ENCODE data around the gene ECM1. TPM values are rescaled to one million over a fixed set of nuclear protein-coding genes. Genes with fewer than 3 reads are reported as not detected.
A peak's percentile ranks its signal among the peaks of the same experiment; 100 is the strongest.

Gene ECM1
- total RNA-seq, 1 experiment from 2014 or later = 1.7 TPM

- intact Hi-C loops (cut with micrococcal nuclease) = loop anchor here (5.0 kb wide), 1 partner anchor 429 kb away; the partner anchor contains the start of gene ANXA9
- H3K27ac Mint-ChIP-seq (ENCODE audit: low read depth, unreplicated experiment) = peak overlapping the region; percentile 81
- no peak overlapping the region for H3K4me3 Mint-ChIP-seq (ENCODE audit: unreplicated experiment)
- H3K9me3 Mint-ChIP-seq (ENCODE audit: unreplicated experiment) = no peaks in the 10 kb centered on the region
- no peak for TF ChIP-seq CTCF (IDR thresholded peaks at IDR 0.05; ENCODE audit: unreplicated experiment)
- H3K27me3 Mint-ChIP-seq (ENCODE audit: insufficient read depth, unreplicated experiment) = no peaks in the 10 kb centered on the region
- CTCF ChIA-PET = interaction anchor here (0.6 to 5.9 kb wide), 4 partner anchors 8 to 370 kb away, joined by 3 to 77 read pairs (median 4); no protein-coding TSS in a partner anchor
- DNase-seq (ENCODE audit: unreplicated experiment) = no peak
- peaks cover 33% of the 10 kb centered on the region for H3K4me1 Mint-ChIP-seq (ENCODE audit: insufficient read depth, unreplicated experiment)
- no TSS peak for BruUV-seq (replicated peaks)
- H3K36me3 Mint-ChIP-seq (ENCODE audit: insufficient read depth, unreplicated experiment) = peaks cover 62% of the 10 kb centered on the region
- POLR2A ChIA-PET = interaction anchor here (1.0 to 27.7 kb wide), 5 partner anchors 18 to 109 kb away, joined by 4 to 1801 read pairs (median 5); partner anchors contain the start of genes ENSA, FALEC, MCL1 and TARS2
Observed at GRCh38 chr1:150552911-150553289, 45.0 kb downstream of the ECM1 start.

GRCh38 chr1:150553392-150554085 lies 45.6 kb downstream of the ECM1 start:
- H3K4me1 Mint-ChIP-seq (ENCODE audit: insufficient read depth, unreplicated experiment) = peaks cover 33% of the 10 kb centered on the region
- no peak for DNase-seq (ENCODE audit: unreplicated experiment)
- no peaks in the 10 kb centered on the region for H3K9me3 Mint-ChIP-seq (ENCODE audit: unreplicated experiment)
- peaks cover 56% of the 10 kb centered on the region for H3K36me3 Mint-ChIP-seq (ENCODE audit: insufficient read depth, unreplicated experiment)
- no peak overlapping the region for H3K4me3 Mint-ChIP-seq (ENCODE audit: unreplicated experiment)
- CTCF ChIA-PET = interaction anchor here (0.6 to 1.7 kb wide), 5 partner anchors 66 to 426 kb away, joined by 3 to 4 read pairs (median 4); no protein-coding TSS in a partner anchor
- H3K27me3 Mint-ChIP-seq (ENCODE audit: insufficient read depth, unreplicated experiment) = no peaks in the 10 kb centered on the region
- TF ChIP-seq CTCF (IDR thresholded peaks at IDR 0.05; ENCODE audit: unreplicated experiment) = no peak
- intact Hi-C loops (cut with micrococcal nuclease) = loop anchor here (5.0 kb wide), 1 partner anchor 429 kb away; the partner anchor contains the start of gene ANXA9
- BruUV-seq (replicated peaks) = no TSS peak
- POLR2A ChIA-PET = interaction anchor here (0.7 to 27.7 kb wide), 2 partner anchors 17 to 260 kb away, joined by 5 to 1801 read pairs; partner anchors contain the start of gene MCL1
- peak overlapping the region; percentile 81 for H3K27ac Mint-ChIP-seq (ENCODE audit: low read depth, unreplicated experiment)

- intact Hi-C loops (cut with micrococcal nuclease) = loop anchor here (5.0 kb wide), 1 partner anchor 428 kb away; the partner anchor contains the start of gene ANXA9
- no peak for TF ChIP-seq CTCF (IDR thresholded peaks at IDR 0.05; ENCODE audit: unreplicated experiment)
- Mint-ChIP-seq H3K27me3 (ENCODE audit: insufficient read depth, unreplicated experiment) (no peaks in the 10 kb centered on the region), H3K9me3 (ENCODE audit: unreplicated experiment) (no peaks in the 10 kb centered on the region), H3K27ac (ENCODE audit: low read depth, unreplicated experiment) (no peak overlapping the region), H3K4me1 (ENCODE audit: insufficient read depth, unreplicated experiment) (peaks cover 33% of the 10 kb centered on the region), H3K4me3 (ENCODE audit: unreplicated experiment) (no peak overlapping the region), H3K36me3 (ENCODE audit: insufficient read depth, unreplicated experiment) (peaks cover 53% of the 10 kb centered on the region)
- CTCF ChIA-PET = interaction anchor here (0.6 to 1.2 kb wide), 4 partner anchors 65 to 441 kb away, joined by 3 to 4 read pairs (median 3); no protein-coding TSS in a partner anchor
- BruUV-seq (replicated peaks) = no TSS peak
- no peak for DNase-seq (ENCODE audit: unreplicated experiment)
- POLR2A ChIA-PET = interaction anchor here (0.7 to 27.7 kb wide), 2 partner anchors 17 to 259 kb away, joined by 5 to 1801 read pairs; partner anchors contain the start of gene MCL1
Observed at GRCh38 chr1:150554086-150554452, 46.2 kb downstream of the ECM1 start.

- Mint-ChIP-seq H3K9me3 (ENCODE audit: unreplicated experiment) (no peaks in the 10 kb centered on the region), H3K27me3 (ENCODE audit: insufficient read depth, unreplicated experiment) (no peaks in the 10 kb centered on the region), H3K27ac (ENCODE audit: low read depth, unreplicated experiment) (no peak overlapping the region), H3K4me1 (ENCODE audit: insufficient read depth, unreplicated experiment) (peaks cover 30% of the 10 kb centered on the region), H3K4me3 (ENCODE audit: unreplicated experiment) (no peak overlapping the region), H3K36me3 (ENCODE audit: insufficient read depth, unreplicated experiment) (peaks cover 59% of the 10 kb centered on the region)
- CTCF ChIA-PET = interaction anchor here (0.6 to 1.2 kb wide), 5 partner anchors 64 to 440 kb away, joined by 3 to 6 read pairs (median 3); no protein-coding TSS in a partner anchor
- POLR2A ChIA-PET = interaction anchor here (0.7 to 27.7 kb wide), 2 partner anchors 16 to 59 kb away, joined by 3 to 1801 read pairs; partner anchors contain the start of gene MCL1
- no peak for DNase-seq (ENCODE audit: unreplicated experiment)
- intact Hi-C loops (cut with micrococcal nuclease) = no loop called here
- TF ChIP-seq CTCF (IDR thresholded peaks at IDR 0.05; ENCODE audit: unreplicated experiment) = no peak
- BruUV-seq (replicated peaks) = no TSS peak
Observed at GRCh38 chr1:150555198-150555970, 47.5 kb downstream of the ECM1 start.

All from MCF 10A (cell line).